ENCODE results near the gene ZNF225.
"Not testable (repeated sequence)": the region's sequence is repeated elsewhere in the genome, so short reads cannot be mapped to it uniquely, and the experiment has no call there.

The ZNF225 gene

DNA sequence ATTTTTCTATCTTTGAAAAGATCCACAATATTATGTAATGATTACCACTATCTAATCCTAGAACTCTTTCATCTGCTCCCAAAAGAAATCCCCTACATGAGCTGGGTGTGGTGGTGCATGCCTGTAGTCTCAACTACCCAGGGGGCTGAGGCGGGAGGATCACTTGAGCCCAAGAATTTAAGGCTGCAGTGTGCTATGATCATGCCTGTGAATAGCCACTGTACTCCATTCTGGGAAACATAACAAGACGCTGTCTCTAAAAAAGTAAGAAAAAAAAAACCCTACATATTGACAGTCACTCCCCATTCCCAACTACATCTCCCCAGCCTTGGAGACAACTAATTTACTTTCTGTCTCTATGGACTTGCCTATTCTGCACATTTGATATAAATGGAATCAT is 50.6 kb downstream of the ZNF225 start:
- DNase-seq (ENCODE audit: low read depth in 2 of 2), result no peak

DNA sequence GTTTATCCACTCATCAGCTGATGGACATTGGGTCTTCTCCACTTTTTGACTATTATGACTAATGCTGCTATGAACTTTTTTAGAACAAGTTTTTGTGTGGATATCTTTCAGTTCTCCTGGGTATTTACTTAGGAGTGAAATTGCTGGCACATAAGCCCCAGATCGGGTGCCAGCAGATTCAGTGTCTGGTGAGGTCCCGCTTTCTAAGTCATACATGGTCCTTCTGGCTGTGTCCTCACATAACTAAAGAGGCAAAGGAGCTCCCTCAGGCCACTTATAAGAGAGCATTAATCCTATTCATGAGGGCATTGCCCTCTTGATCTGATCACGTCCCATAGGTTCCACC is 51.1 kb downstream of the ZNF225 start:
- no peak for DNase-seq (ENCODE audit: low read depth in 2 of 2)

DNA sequence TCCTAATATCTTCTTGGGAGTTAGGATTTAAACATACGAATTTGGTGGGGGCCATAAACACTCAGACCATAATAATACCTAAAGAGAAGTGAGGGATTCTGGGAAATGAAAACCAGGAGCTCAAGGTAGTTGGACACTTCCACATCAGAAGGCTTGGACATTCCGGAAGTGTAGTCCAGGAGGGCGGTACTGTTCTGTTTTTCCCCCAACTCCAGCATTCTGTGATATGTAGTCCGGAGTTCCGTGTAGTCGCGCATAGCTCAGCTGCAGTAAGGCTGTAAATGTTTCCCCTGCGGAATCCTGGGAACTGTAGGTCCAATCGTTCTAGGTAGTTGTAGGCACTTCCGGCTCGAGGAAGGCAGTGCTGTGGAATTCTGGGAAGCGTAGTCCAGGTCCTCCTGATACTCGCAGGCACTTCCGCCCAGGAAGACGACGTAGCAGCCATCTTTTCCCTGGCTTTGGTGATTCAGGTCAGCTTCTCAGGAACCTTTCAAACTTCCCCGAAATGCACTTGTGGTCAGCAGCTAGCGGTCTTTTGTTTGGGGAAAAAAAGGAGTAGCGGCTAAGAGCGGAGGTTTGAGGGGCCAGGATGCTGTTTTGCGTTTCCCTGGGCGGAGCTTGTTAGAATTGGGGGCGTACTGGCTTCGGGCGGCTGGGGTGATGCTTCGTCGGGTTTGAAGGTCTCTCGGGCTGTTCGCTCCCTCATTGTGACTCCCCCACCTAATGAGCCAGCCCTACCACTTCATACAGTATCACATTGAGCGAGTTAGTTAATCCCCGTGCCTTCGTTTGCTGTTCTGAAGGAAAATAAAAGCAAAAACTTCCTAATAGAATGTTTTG is 51.7 kb downstream of the ZNF225 start, which contains the start of gene ZNF226:
Gene ZNF226 (plus strand): TSS at position 428 of the 840 bp plus-strand sequence. CDS start 4,981 bp downstream, outside the sequence.
- peak; percentile 95 to 96 for DNase-seq (ENCODE audit: low read depth in 2 of 2)

DNA sequence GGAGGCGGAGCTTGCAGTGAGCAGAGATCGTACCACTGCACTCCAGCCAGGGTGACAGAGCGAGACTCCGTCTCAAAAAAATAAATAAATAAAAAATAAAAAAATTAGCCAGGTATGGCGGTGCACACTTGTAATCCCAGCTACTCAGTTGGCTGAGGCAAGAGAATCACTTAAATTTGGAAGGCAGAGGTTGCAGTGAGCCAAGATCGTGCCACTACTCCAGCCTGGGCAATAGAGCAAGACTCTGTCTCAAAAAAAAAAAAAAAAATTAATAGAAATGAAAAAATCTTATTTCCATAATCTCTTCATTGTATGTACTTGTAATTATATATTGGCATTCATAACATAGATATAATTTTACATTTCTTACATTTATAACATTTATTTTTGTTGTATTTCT is 57.5 kb downstream of the ZNF225 start:
- not testable (repeated sequence) for DNase-seq (ENCODE audit: low read depth in 2 of 2)

- DNase-seq (ENCODE audit: low read depth in 2 of 2), result no peak
Observed at GRCh38 chr19:44176590-44176989, 63.4 kb downstream of the ZNF225 start.

GRCh38 chr19:44180968-44181367 is 67.8 kb downstream of the ZNF225 start:
- no peak for DNase-seq (ENCODE audit: low read depth in 2 of 2)

DNA sequence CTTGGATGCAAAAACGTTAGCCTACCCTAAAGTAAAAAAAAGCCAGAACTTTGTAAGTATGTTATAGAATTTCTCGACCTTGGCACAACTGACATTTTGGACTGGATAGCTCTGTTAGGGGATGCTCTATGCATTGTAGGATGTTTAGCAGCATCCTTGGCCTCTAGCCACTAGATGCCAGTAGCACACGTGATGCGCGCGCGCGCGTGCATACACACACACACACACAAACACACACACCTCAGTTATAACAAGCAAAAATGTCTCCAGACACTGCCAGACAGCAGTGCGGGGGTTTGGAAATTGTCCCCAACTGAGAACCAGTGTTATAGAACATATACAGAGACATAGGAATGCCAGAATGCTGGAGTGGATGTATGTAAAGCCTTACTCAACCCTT is 68.9 kb downstream of the ZNF225 start:
- DNase-seq (ENCODE audit: low read depth in 2 of 2), result no peak

Data from fibroblast of skin of left biceps (primary cell).